HEK293 (cell line): ENCODE data around the gene HDLBP.

Experiments used
- CTCF ChIA-PET: fragments of 350-600 bp; formaldehyde crosslinking; extraction: SDS; loops from one replicate; lab custom pipeline; 2021; ENCODE audit warnings: antibody characterized with exemption; lab: Yijun Ruan, JAX
- POLR2A ChIA-PET: fragments of 300-600 bp; formaldehyde crosslinking; extraction: SDS; loops from one replicate; lab custom pipeline; 2020; ENCODE audit warnings: antibody characterized with exemption, inconsistent platforms; lab: Yijun Ruan, JAX
- H3K27ac ChIP-seq: fragments of 200-500 bp; sonication (Bioruptor generic); 2 replicates; pipeline ENCODE4 v1.5.1; 2014; ENCODE audit warnings: low read depth, low read length, control low read depth, inconsistent platforms; ENCODE audit errors: extremely low read depth
- H3K36me3 ChIP-seq, 2 experiments: fragments of 200-500 bp in 1 of 2; sonication (Bioruptor generic) in 1 of 2; 1 replicate in 1 of 2; 2 replicates in 1 of 2; pipeline ENCODE4 v1.5.1; 2014 to 2017; ENCODE audit warnings: inconsistent platforms in 2 of 2, low read length in 2 of 2; ENCODE audit not compliant: control insufficient read depth in 2 of 2, insufficient read depth in 1 of 2
- H3K4me1 ChIP-seq: fragments of 200-500 bp; sonication (Bioruptor generic); 2 replicates; pipeline ENCODE4 v1.5.1; 2014; ENCODE audit warnings: mild to moderate bottlenecking, low read length, inconsistent platforms; ENCODE audit not compliant: control insufficient read depth, insufficient read depth
- H3K4me3 ChIP-seq: 2 replicates; pipeline ENCODE4 v1.5.1; 2011; ENCODE audit warnings: low read depth, mild to moderate bottlenecking, control low read depth, low read length, moderate library complexity
- H3K9me3 ChIP-seq: fragments of 200-500 bp; sonication (Bioruptor generic); 2 replicates; pipeline ENCODE4 v1.5.1; 2014; ENCODE audit warnings: low read depth, low read length, inconsistent platforms; ENCODE audit not compliant: control insufficient read depth, insufficient read depth
- BCL11A ChIP-seq: fragments of 450-650 bp; formaldehyde crosslinking; IDR thresholded peaks from 2 replicates; pipeline ENCODE4 v1.5.1; 2016; ENCODE audit warnings: low read depth, missing biosample characterization, missing genetic modification characterization
- BCL6B ChIP-seq: fragments of 450-650 bp; formaldehyde crosslinking; IDR thresholded peaks from 2 replicates; pipeline ENCODE4 v1.5.1; 2017; ENCODE audit warnings: missing biosample characterization, missing genetic modification characterization
- GLIS1 ChIP-seq: fragments of 450-650 bp; formaldehyde crosslinking; IDR thresholded peaks from 2 replicates; pipeline ENCODE4 v1.5.1; 2016; ENCODE audit warnings: missing biosample characterization, missing genetic modification characterization
- KLF17 ChIP-seq: fragments of 450-650 bp; formaldehyde crosslinking; IDR thresholded peaks from 2 replicates; pipeline ENCODE4 v1.5.1; 2016; ENCODE audit warnings: missing biosample characterization, missing genetic modification characterization
- KLF8 ChIP-seq: fragments of 450-650 bp; formaldehyde crosslinking; IDR thresholded peaks from 2 replicates; pipeline ENCODE4 v1.5.1; 2016; ENCODE audit warnings: missing biosample characterization, missing genetic modification characterization
- PATZ1 ChIP-seq: fragments of 450-650 bp; formaldehyde crosslinking; IDR thresholded peaks from 2 replicates; pipeline ENCODE4 v1.5.1; 2016; ENCODE audit warnings: missing biosample characterization, missing genetic modification characterization
- SETDB1 ChIP-seq: IDR thresholded peaks from one replicate; pipeline ENCODE4 v1.6.1; 2017; ENCODE audit warnings: mild to moderate bottlenecking, low read length, moderate library complexity, mixed read lengths; ENCODE audit not compliant: insufficient read length
- ZBTB1 ChIP-seq: fragments of 450-650 bp; formaldehyde crosslinking; IDR thresholded peaks from 2 replicates; pipeline ENCODE4 v1.5.1; 2016; ENCODE audit warnings: missing biosample characterization, missing genetic modification characterization
- ZFHX2 ChIP-seq: fragments of 450-650 bp; formaldehyde crosslinking; conservative IDR thresholded peaks from 2 replicates; pipeline ENCODE4 v1.5.1; 2016; ENCODE audit warnings: missing biosample characterization, missing genetic modification characterization
- ZFP3 ChIP-seq: fragments of 450-650 bp; formaldehyde crosslinking; IDR thresholded peaks from 2 replicates; pipeline ENCODE4 v1.5.1; 2016; ENCODE audit warnings: low read depth, missing biosample characterization, missing genetic modification characterization
- ZFP41 ChIP-seq: fragments of 450-650 bp; formaldehyde crosslinking; IDR thresholded peaks from 2 replicates; pipeline ENCODE4 v1.5.1; 2016; ENCODE audit warnings: missing biosample characterization, missing genetic modification characterization, borderline replicate concordance
- ZNF132 ChIP-seq: fragments of 450-650 bp; formaldehyde crosslinking; IDR thresholded peaks from 2 replicates; pipeline ENCODE4 v1.5.1; 2017; ENCODE audit warnings: missing biosample characterization, missing genetic modification characterization, borderline replicate concordance
- ZNF138 ChIP-seq: fragments of 450-650 bp; formaldehyde crosslinking; IDR thresholded peaks from 2 replicates; pipeline ENCODE4 v1.5.1; 2016; ENCODE audit warnings: missing biosample characterization, missing genetic modification characterization, borderline replicate concordance
- ZNF146 ChIP-seq: fragments of 450-650 bp; formaldehyde crosslinking; IDR thresholded peaks from 2 replicates; pipeline ENCODE4 v1.5.1; 2016; ENCODE audit warnings: missing biosample characterization, missing genetic modification characterization
- ZNF175 ChIP-seq: fragments of 450-650 bp; formaldehyde crosslinking; IDR thresholded peaks from 2 replicates; pipeline ENCODE4 v1.5.1; 2016; ENCODE audit warnings: missing biosample characterization, missing genetic modification characterization
- ZNF223 ChIP-seq: fragments of 450-650 bp; formaldehyde crosslinking; IDR thresholded peaks from 2 replicates; pipeline ENCODE4 v1.5.1; 2016; ENCODE audit warnings: missing biosample characterization, missing genetic modification characterization
- ZNF266 ChIP-seq: fragments of 450-650 bp; formaldehyde crosslinking; IDR thresholded peaks from 2 replicates; pipeline ENCODE4 v1.5.1; 2016; ENCODE audit warnings: missing biosample characterization, missing genetic modification characterization, low read depth
- ZNF280D ChIP-seq: fragments of 450-650 bp; formaldehyde crosslinking; IDR thresholded peaks from 2 replicates; pipeline ENCODE4 v1.5.1; 2016; ENCODE audit warnings: missing biosample characterization, missing genetic modification characterization
- ZNF324 ChIP-seq: fragments of 450-650 bp; formaldehyde crosslinking; IDR thresholded peaks from 2 replicates; pipeline ENCODE4 v1.5.1; 2016; ENCODE audit warnings: missing biosample characterization, missing genetic modification characterization
- ZNF473 ChIP-seq: fragments of 450-650 bp; formaldehyde crosslinking; IDR thresholded peaks from 2 replicates; pipeline ENCODE4 v1.5.1; 2017; ENCODE audit warnings: missing biosample characterization, missing genetic modification characterization
- ZNF513 ChIP-seq: fragments of 450-650 bp; IDR thresholded peaks from 2 replicates; pipeline ENCODE4 v1.5.1; 2018; ENCODE audit warnings: missing biosample characterization, missing genetic modification characterization
- ZNF549 ChIP-seq: fragments of 450-650 bp; IDR thresholded peaks from 2 replicates; pipeline ENCODE4 v1.5.1; 2018; ENCODE audit warnings: missing biosample characterization, missing genetic modification characterization, mild to moderate bottlenecking, inconsistent platforms, moderate library complexity
- ZNF555 ChIP-seq: fragments of 450-650 bp; formaldehyde crosslinking; conservative IDR thresholded peaks from 2 replicates; pipeline ENCODE4 v1.5.1; 2017; ENCODE audit warnings: missing biosample characterization, mild to moderate bottlenecking, missing genetic modification characterization, inconsistent platforms
- ZNF600 ChIP-seq: fragments of 450-650 bp; formaldehyde crosslinking; IDR thresholded peaks from 2 replicates; pipeline ENCODE4 v1.5.1; 2016; ENCODE audit warnings: missing biosample characterization, missing genetic modification characterization
- ZNF658 ChIP-seq: fragments of 450-650 bp; formaldehyde crosslinking; IDR thresholded peaks from 2 replicates; pipeline ENCODE4; 2016; ENCODE audit warnings: missing biosample characterization, missing genetic modification characterization
- ZNF660 ChIP-seq: fragments of 450-650 bp; IDR thresholded peaks from 2 replicates; pipeline ENCODE4 v1.5.1; 2018; ENCODE audit warnings: missing biosample characterization, mild to moderate bottlenecking, missing genetic modification characterization
- ZNF664 ChIP-seq: fragments of 450-650 bp; formaldehyde crosslinking; IDR thresholded peaks from 2 replicates; pipeline ENCODE4 v1.5.1; 2016; ENCODE audit warnings: missing biosample characterization, missing genetic modification characterization
- ZNF677 ChIP-seq: fragments of 450-650 bp; IDR thresholded peaks from 2 replicates; pipeline ENCODE4 v1.5.0; 2018; ENCODE audit warnings: missing biosample characterization, mild to moderate bottlenecking, missing genetic modification characterization, moderate library complexity
- ZNF830 ChIP-seq: fragments of 450-650 bp; IDR thresholded peaks from 2 replicates; pipeline ENCODE4 v1.5.0; 2018; ENCODE audit warnings: missing biosample characterization, missing genetic modification characterization, low read depth, mild to moderate bottlenecking, moderate library complexity
- ZSCAN23 ChIP-seq: fragments of 450-650 bp; formaldehyde crosslinking; IDR thresholded peaks from 2 replicates; pipeline ENCODE4 v1.5.1; 2016; ENCODE audit warnings: missing biosample characterization, missing genetic modification characterization

The HDLBP gene

GRCh38 chr2:241271706-241272302 lies 43.7 kb downstream of the HDLBP start:
- Histone ChIP-seq H3K4me3 (peak overlapping the region; percentile 80), H3K27ac (peak overlapping the region; percentile 83; the same call in 1 of the 2 replicates), H3K36me3 (peaks cover 5 to 34% of the 10 kb centered on the region in 2 experiments; a peak in 1 of 3 replicates), H3K9me3 (no peaks in the 10 kb centered on the region), H3K4me1 (peaks cover 6% of the 10 kb centered on the region)
- ChIA-PET POLR2A (interaction anchor here (1.0 kb wide), 2 partner anchors 12 to 43 kb away, joined by 3 read pairs; no protein-coding TSS in a partner anchor), CTCF (interaction anchor here (0.7 kb wide), 2 partner anchors 44 to 430 kb away, joined by 3 to 5 read pairs; partner anchors contain the start of genes HDLBP and SEPTIN2)
- TF ChIP-seq KLF17 (tag by site-specific recombination) (no peak), ZNF280D (tag by site-specific recombination) (no peak), ZNF555 (tag by site-specific recombination) (no peak), ZFHX2 (tag by site-specific recombination) (peak; percentile 4; the same call in 1 of the 2 replicates), ZNF223 (tag by site-specific recombination) (no peak), BCL11A (tag by site-specific recombination) (no peak), ZSCAN23 (no peak), ZNF138 (no peak), ZNF677 (tag by site-specific recombination) (no peak), ZFP41 (tag by site-specific recombination) (no peak), ZNF658 (tag by site-specific recombination) (no peak), ZBTB1 (tag by site-specific recombination) (no peak), SETDB1 (no peak), PATZ1 (tag by site-specific recombination) (peak; percentile 41; the same call in 1 of the 2 replicates), ZNF660 (tag by site-specific recombination) (no peak), ZNF146 (tag by site-specific recombination) (no peak), ZNF513 (no peak), ZNF324 (no peak), GLIS1 (tag by site-specific recombination) (peak; percentile 24; the same call in 1 of the 2 replicates), ZNF830 (tag by site-specific recombination) (no peak), ZNF132 (no peak), BCL6B (tag by site-specific recombination) (no peak), ZNF664 (tag by site-specific recombination) (no peak), ZNF473 (no peak), KLF8 (tag by site-specific recombination) (no peak; the same call in 1 of the 2 replicates), ZNF266 (tag by site-specific recombination) (no peak), ZNF600 (tag by site-specific recombination) (peak; percentile 92), ZNF549 (tag by site-specific recombination) (no peak), ZFP3 (tag by site-specific recombination) (no peak), ZNF175 (tag by site-specific recombination) (no peak)
